ENCODE measurements around the gene IRAK2.

- TF ChIP-seq CTCF (IDR thresholded peaks at IDR 0.05; ENCODE audit: borderline replicate concordance, extremely low read depth, low read length, poor library complexity, severe bottlenecking), result no peak
- TF ChIP-seq EZH2 (IDR thresholded peaks at IDR 0.05; ENCODE audit: borderline replicate concordance, low read depth, low read length, severe bottlenecking), result no peak
Measured at GRCh38 chr3:10289787-10290355, 125.2 kb downstream of the IRAK2 start.

Data from DND-41 (cell line).